GM21528 (cell line): ENCODE results near the gene SLC2A11.
"Not testable (repeated sequence)": the region's sequence is repeated elsewhere in the genome, so short reads cannot be mapped to it uniquely, and the experiment has no call there.

Source experiments
- ATAC-seq: cut with Tn5 transposase; IDR thresholded peaks from one replicate; pipeline ENCODE4 v1.9.1; 2021; ENCODE audit warnings: mild to moderate bottlenecking, moderate library complexity; ENCODE audit not compliant: unreplicated experiment, low FRiP score

SLC2A11 gene

GRCh38 chr22:23846081-23846469, 11.6 kb upstream of the SLC2A11 start:
- ATAC-seq = no peak

- ATAC-seq = no peak
Measured at GRCh38 chr22:23847310-23847920, 10.3 kb upstream of the SLC2A11 start.

GRCh38 chr22:23847991-23848864, 9.4 kb upstream of the SLC2A11 start:
- ATAC-seq = no peak

- ATAC-seq = no peak
Measured at GRCh38 chr22:23849009-23850006, 8.4 kb upstream of the SLC2A11 start.

- ATAC-seq = no peak
Measured at GRCh38 chr22:23850136-23850611, 7.5 kb upstream of the SLC2A11 start.

- peak; percentile 40 for ATAC-seq
Measured at GRCh38 chr22:23856721-23857605, 712 bp upstream of the SLC2A11 start.

- ATAC-seq = no peak
Measured at GRCh38 chr22:23858484-23858815, 775 bp downstream of the SLC2A11 start.

GRCh38 chr22:23859201-23859600, 1.5 kb downstream of the SLC2A11 start:
- no peak for ATAC-seq

- not testable (repeated sequence) for ATAC-seq
Measured at GRCh38 chr22:23860187-23860586, 2.5 kb downstream of the SLC2A11 start.

GRCh38 chr22:23862103-23862502, 4.4 kb downstream of the SLC2A11 start:
- no peak for ATAC-seq

- ATAC-seq = not testable (repeated sequence)
Measured at GRCh38 chr22:23864499-23865154, 7.0 kb downstream of the SLC2A11 start.

- ATAC-seq = no peak
Measured at GRCh38 chr22:23868580-23868979, 10.9 kb downstream of the SLC2A11 start.

GRCh38 chr22:23874871-23875270, 17.2 kb downstream of the SLC2A11 start:
- no peak for ATAC-seq

GRCh38 chr22:23875801-23876200, 18.1 kb downstream of the SLC2A11 start:
- ATAC-seq = no peak

- ATAC-seq = no peak
Measured at GRCh38 chr22:23877566-23877965, 19.9 kb downstream of the SLC2A11 start.

GRCh38 chr22:23878219-23878618, 20.5 kb downstream of the SLC2A11 start:
- no peak for ATAC-seq

GRCh38 chr22:23882370-23882769, 24.7 kb downstream of the SLC2A11 start:
- no peak for ATAC-seq

- ATAC-seq = no peak
Measured at GRCh38 chr22:23883658-23884057, 26.0 kb downstream of the SLC2A11 start.

GRCh38 chr22:23884140-23884539, 26.5 kb downstream of the SLC2A11 start:
- no peak for ATAC-seq
